ENCODE results near the gene CNIH3. TPM values are rescaled to one million over a fixed set of nuclear protein-coding genes. Genes with fewer than 3 reads are reported as not detected.

CNIH3 gene
- total RNA-seq, 4 donors from 2014 or later, result 6.2 to 6.3 TPM; not detected in 2

DNA sequence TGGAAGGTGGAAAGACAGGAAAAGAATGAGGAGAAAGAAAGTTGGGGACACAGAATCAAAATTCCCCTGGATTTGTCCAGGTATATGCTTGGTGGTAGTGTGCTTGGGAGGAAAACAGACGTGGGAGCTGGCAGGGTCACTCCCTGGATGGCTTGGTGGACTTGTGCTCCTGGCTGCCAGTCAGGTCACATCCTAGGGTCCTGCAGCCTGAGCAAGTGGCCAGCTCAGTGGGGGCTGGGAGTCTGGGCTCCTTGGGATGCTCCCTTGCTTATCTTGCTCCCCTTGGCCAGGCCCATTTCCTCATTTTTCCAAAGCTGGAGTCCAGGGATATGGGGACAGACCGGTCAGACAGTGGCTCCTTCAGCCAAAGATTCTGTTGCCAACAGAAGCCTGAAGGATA is 144.0 kb downstream of the CNIH3 start:
- no peak overlapping the region for H3K4me3 ChIP-seq
- no peaks in the 10 kb centered on the region for H3K36me3 ChIP-seq
- no peaks in the 10 kb centered on the region for H3K27me3 ChIP-seq
- H3K9me3 ChIP-seq, result no peaks in the 10 kb centered on the region
- TF ChIP-seq, protein P1, sequence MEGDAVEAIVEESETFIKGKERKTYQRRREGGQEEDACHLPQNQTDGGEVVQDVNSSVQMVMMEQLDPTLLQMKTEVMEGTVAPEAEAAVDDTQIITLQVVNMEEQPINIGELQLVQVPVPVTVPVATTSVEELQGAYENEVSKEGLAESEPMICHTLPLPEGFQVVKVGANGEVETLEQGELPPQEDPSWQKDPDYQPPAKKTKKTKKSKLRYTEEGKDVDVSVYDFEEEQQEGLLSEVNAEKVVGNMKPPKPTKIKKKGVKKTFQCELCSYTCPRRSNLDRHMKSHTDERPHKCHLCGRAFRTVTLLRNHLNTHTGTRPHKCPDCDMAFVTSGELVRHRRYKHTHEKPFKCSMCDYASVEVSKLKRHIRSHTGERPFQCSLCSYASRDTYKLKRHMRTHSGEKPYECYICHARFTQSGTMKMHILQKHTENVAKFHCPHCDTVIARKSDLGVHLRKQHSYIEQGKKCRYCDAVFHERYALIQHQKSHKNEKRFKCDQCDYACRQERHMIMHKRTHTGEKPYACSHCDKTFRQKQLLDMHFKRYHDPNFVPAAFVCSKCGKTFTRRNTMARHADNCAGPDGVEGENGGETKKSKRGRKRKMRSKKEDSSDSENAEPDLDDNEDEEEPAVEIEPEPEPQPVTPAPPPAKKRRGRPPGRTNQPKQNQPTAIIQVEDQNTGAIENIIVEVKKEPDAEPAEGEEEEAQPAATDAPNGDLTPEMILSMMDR (IDR thresholded peaks at IDR 0.05), result no peak
- no peak for TF ChIP-seq POLR2A (IDR thresholded peaks at IDR 0.05)
- no peak overlapping the region for H3K27ac ChIP-seq
- intact Hi-C loops (cut with DNase I; ENCODE audit: low total_unique reads), result no loop called here
- DNase-seq, result no peak
- H3K4me1 ChIP-seq, result no peaks in the 10 kb centered on the region

GRCh38 chr1:224761245-224761644 is 145.1 kb downstream of the CNIH3 start:
- TF ChIP-seq, protein P1 (IDR thresholded peaks at IDR 0.05), result no peak
- no peak for TF ChIP-seq POLR2A (IDR thresholded peaks at IDR 0.05)
- no peaks in the 10 kb centered on the region for H3K9me3 ChIP-seq
- no peaks in the 10 kb centered on the region for H3K36me3 ChIP-seq
- no peak overlapping the region for H3K27ac ChIP-seq
- intact Hi-C loops (cut with DNase I; ENCODE audit: low total_unique reads), result no loop called here
- no peaks in the 10 kb centered on the region for H3K4me1 ChIP-seq
- no peak for DNase-seq
- H3K27me3 ChIP-seq, result no peaks in the 10 kb centered on the region
- H3K4me3 ChIP-seq, result no peak overlapping the region

- H3K4me3 ChIP-seq, result no peak overlapping the region
- H3K36me3 ChIP-seq, result no peaks in the 10 kb centered on the region
- no peak for DNase-seq
- intact Hi-C loops (cut with DNase I; ENCODE audit: low total_unique reads), result no loop called here
- no peaks in the 10 kb centered on the region for H3K9me3 ChIP-seq
- H3K27me3 ChIP-seq, result no peaks in the 10 kb centered on the region
- no peaks in the 10 kb centered on the region for H3K4me1 ChIP-seq
- TF ChIP-seq POLR2A (IDR thresholded peaks at IDR 0.05), result no peak
- TF ChIP-seq, protein P1 (IDR thresholded peaks at IDR 0.05), result no peak
- no peak overlapping the region for H3K27ac ChIP-seq
Observed at GRCh38 chr1:224762046-224762445, 145.9 kb downstream of the CNIH3 start.

- no peaks in the 10 kb centered on the region for H3K27me3 ChIP-seq
- no peak for DNase-seq
- intact Hi-C loops (cut with DNase I; ENCODE audit: low total_unique reads), result no loop called here
- TF ChIP-seq, protein P1 (IDR thresholded peaks at IDR 0.05), result no peak
- no peak for TF ChIP-seq POLR2A (IDR thresholded peaks at IDR 0.05)
- no peak overlapping the region for H3K27ac ChIP-seq
- no peaks in the 10 kb centered on the region for H3K4me1 ChIP-seq
- no peaks in the 10 kb centered on the region for H3K9me3 ChIP-seq
- no peak overlapping the region for H3K4me3 ChIP-seq
- H3K36me3 ChIP-seq, result no peaks in the 10 kb centered on the region
Observed at GRCh38 chr1:224762701-224763100, 146.6 kb downstream of the CNIH3 start.

DNA sequence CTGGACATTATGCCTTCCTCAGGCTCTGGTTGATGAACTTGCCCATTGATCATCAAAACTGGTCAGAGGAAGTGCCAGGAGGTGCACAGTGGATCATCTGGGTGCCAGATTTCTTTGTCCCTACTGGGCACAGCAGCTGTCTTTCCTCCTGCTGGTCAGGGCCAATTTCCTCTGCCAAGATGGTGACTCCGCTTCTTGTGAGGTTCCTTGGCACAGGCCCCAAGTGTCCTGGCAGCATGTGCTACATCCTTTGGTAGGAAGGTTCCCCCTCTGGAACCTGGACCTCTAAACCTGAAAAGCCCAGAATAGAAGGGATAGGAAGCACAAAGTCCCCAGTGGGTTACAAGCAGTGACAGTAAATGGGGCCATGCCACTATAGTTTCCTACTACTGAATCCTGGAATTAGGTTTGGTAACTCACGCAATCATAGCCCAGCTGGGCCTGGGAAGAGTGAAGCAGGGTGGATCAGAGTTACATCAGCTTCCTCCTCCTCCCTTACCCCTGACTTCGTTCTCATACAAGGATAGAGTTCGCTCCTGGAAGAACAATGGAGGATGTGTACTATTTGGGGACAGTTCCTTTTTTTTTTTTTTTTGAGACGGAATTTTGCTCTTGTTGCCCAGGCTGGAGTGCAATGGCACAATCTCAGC is 147.1 kb downstream of the CNIH3 start:
- TF ChIP-seq, protein P1 (IDR thresholded peaks at IDR 0.05), result no peak
- no peaks in the 10 kb centered on the region for H3K9me3 ChIP-seq
- no peaks in the 10 kb centered on the region for H3K4me1 ChIP-seq
- no peaks in the 10 kb centered on the region for H3K27me3 ChIP-seq
- no peak overlapping the region for H3K27ac ChIP-seq
- no peak overlapping the region for H3K4me3 ChIP-seq
- DNase-seq, result no peak
- intact Hi-C loops (cut with DNase I; ENCODE audit: low total_unique reads), result no loop called here
- no peaks in the 10 kb centered on the region for H3K36me3 ChIP-seq

All from uterus (tissue), 4 donors.